Chondrocyte (in vitro differentiated cells): ENCODE data around the gene HHEX. TPM values are rescaled to one million over a fixed set of nuclear protein-coding genes. Genes with fewer than 3 reads are reported as not detected.
A peak's percentile ranks its signal among the peaks of the same experiment; 100 is the strongest.

ENCODE experiments used
- DNase-seq: peaks from one replicate; pipeline ENCODE4 v3.0.0; 2021; ENCODE audit warnings: mixed read lengths, low spot score
- H3K27ac Mint-ChIP-seq: one replicate; pipeline ENCODE4 v1.8.0; 2021; ENCODE audit warnings: mild to moderate bottlenecking, moderate library complexity, mixed read lengths; ENCODE audit not compliant: unreplicated experiment
- H3K27me3 Mint-ChIP-seq: 2 replicates; pipeline ENCODE4 v1.8.0; 2021; ENCODE audit warnings: low read depth, mixed read lengths
- H3K36me3 Mint-ChIP-seq: 2 replicates; pipeline ENCODE4 v1.8.0; 2021; ENCODE audit warnings: low read depth, mixed read lengths
- H3K4me1 Mint-ChIP-seq: 2 replicates; pipeline ENCODE4 v1.8.0; 2021; ENCODE audit warnings: low read depth, mild to moderate bottlenecking, mixed read lengths
- H3K4me3 Mint-ChIP-seq: one replicate; pipeline ENCODE4 v1.8.0; 2021; ENCODE audit warnings: mild to moderate bottlenecking, moderate library complexity, mixed read lengths; ENCODE audit not compliant: unreplicated experiment
- H3K9me3 Mint-ChIP-seq: 2 replicates; pipeline ENCODE4 v1.8.0; 2021; ENCODE audit warnings: low read depth, mixed read lengths
- CTCF ChIP-seq: fragments of 200-600 bp; sonication (generic); IDR thresholded peaks from 2 replicates; pipeline ENCODE4 v1.5.0; 2021; ENCODE audit warnings: antibody characterized with exemption, mild to moderate bottlenecking, moderate library complexity
- total RNA-seq: library from RNA; stranded (reverse); gene quantifications from 3 replicates; pipeline ENCODE4 v1.2.1, GENCODE V29; 2021

Gene HHEX
- total RNA-seq, 1 donor from 2014 or later = 0.80 TPM

GRCh38 chr10:92677708-92678107 is 12.0 kb upstream of the HHEX start:
- Mint-ChIP-seq H3K27me3 (no peaks in the 10 kb centered on the region), H3K4me1 (no peaks in the 10 kb centered on the region), H3K36me3 (peaks cover 4% of the 10 kb centered on the region), H3K4me3 (no peak overlapping the region), H3K27ac (no peak overlapping the region), H3K9me3 (peaks cover 8% of the 10 kb centered on the region)
- no peak for TF ChIP-seq CTCF
- no peak for DNase-seq

- Mint-ChIP-seq H3K4me1 (no peaks in the 10 kb centered on the region), H3K27ac (no peak overlapping the region), H3K4me3 (no peak overlapping the region), H3K36me3 (peaks cover 4% of the 10 kb centered on the region), H3K9me3 (peaks cover 8% of the 10 kb centered on the region), H3K27me3 (peaks cover 1% of the 10 kb centered on the region)
- no peak for TF ChIP-seq CTCF
- no peak for DNase-seq
These were observed 11.5 kb upstream of the HHEX start for GRCh38 chr10:92678206-92678605.

DNA sequence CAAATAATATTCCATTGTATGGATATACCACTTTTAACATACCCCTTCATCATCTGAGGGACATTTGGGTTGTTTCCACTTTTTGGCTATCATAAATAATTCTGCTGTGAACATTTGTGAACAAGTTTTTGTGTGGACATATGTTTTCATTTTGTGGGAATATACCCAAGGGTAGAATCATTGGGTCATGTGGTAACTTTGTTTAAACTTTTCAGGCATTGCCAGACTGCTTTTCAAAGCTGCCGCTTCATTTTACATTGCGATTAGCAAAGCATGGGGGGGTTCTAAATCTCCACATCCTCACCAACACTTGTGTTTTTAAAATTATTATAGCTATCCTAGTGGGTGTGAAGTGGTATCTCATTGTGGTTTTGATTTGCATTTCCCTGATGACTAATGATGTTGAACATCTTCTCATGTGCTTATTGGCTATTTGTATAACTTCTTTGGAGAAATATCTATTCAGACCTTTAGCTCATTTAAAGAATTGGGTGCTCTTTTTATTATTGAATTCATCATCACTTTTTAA is 8.4 kb upstream of the HHEX start:
- peaks cover 2% of the 10 kb centered on the region for H3K27me3 Mint-ChIP-seq
- H3K36me3 Mint-ChIP-seq = peaks cover 10% of the 10 kb centered on the region
- H3K4me3 Mint-ChIP-seq = no peak overlapping the region

GRCh38 chr10:92688573-92688926 is 1.2 kb upstream of the HHEX start:
- H3K9me3 Mint-ChIP-seq = peaks cover 19% of the 10 kb centered on the region
- H3K4me3 Mint-ChIP-seq = peak overlapping the region; percentile 71
- H3K4me1 Mint-ChIP-seq = peaks cover 7% of the 10 kb centered on the region
- H3K27me3 Mint-ChIP-seq = peaks cover 12% of the 10 kb centered on the region
- TF ChIP-seq CTCF = no peak
- no peak for DNase-seq
- no peak overlapping the region for H3K27ac Mint-ChIP-seq
- H3K36me3 Mint-ChIP-seq = peaks cover 9% of the 10 kb centered on the region

More for the DNA sequence above, 8.4 kb upstream of the HHEX start:
- Mint-ChIP-seq H3K27ac (no peak overlapping the region), H3K4me1 (no peaks in the 10 kb centered on the region), H3K9me3 (peaks cover 25% of the 10 kb centered on the region)
- TF ChIP-seq CTCF = no peak
- no peak for DNase-seq

DNA sequence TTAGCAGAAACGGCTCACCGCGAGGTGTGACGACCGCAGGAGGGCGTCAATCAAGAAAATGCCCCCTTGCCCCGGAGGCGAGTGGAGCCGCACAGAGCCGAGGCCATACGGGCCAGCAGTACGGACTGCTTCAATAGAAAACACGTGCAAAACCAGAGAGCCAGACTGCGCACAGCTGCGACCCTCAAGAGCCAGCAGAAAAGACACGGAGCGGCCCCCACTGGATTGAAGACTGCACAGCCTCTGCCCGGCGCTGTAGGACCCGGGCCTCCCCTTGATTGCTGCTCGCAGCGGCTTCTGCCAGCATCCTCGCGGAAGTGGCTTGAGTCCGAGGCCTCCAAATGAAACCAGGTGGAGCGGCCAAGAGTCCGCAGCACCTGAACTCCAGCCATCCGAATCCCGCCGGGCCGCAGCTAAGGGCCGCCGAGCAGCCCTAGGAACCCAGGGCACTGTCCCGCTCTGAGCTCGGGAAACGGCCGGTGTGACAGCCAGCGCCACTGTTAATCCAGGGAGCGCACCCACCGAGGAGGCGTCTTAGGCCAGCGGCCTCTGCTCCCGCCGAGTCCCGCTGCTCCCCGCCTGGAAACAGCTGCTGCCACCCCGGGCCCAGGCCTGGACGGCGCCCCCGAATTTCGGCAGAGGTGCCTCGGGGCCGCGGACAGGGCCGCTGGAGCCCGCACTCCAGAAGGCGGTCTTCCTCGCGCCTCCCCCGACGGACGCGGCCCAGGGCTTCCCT is 660 bp upstream of the HHEX start:
- H3K9me3 Mint-ChIP-seq = peaks cover 19% of the 10 kb centered on the region
- DNase-seq = no peak
- H3K4me1 Mint-ChIP-seq = peaks cover 7% of the 10 kb centered on the region
- peak overlapping the region; percentile 71 for H3K4me3 Mint-ChIP-seq
- peaks cover 13% of the 10 kb centered on the region for H3K27me3 Mint-ChIP-seq
- H3K27ac Mint-ChIP-seq = no peak overlapping the region
- peaks cover 9% of the 10 kb centered on the region for H3K36me3 Mint-ChIP-seq
- peak; percentile 61 for TF ChIP-seq CTCF
